ENCODE measurements around the gene RHOBTB3. TPM values are rescaled to one million over a fixed set of nuclear protein-coding genes. Genes with fewer than 3 reads are reported as not detected.

RHOBTB3 gene
- total RNA-seq, 1 experiment from 2014 or later = 95.2 TPM

- H3K27ac ChIP-seq (ENCODE audit: low read length) = no peak overlapping the region
- DNase-seq (ENCODE audit: low read depth, low spot score) (no peak), ATAC-seq (peak; percentile 34; the same call in 1 of the 2 replicates)
- no TSS peak for BruUV-seq (replicated peaks)
- no peaks in the 10 kb centered on the region; the same call in 1 of the 2 replicates for H3K36me3 ChIP-seq (ENCODE audit: control insufficient read depth, insufficient read depth, low read length)
- in situ Hi-C loops (cut with HindIII; ENCODE audit: low pct_unique_long_range_greater_than_20kb, low sequenced_read_pairs) (no loop called here), intact Hi-C loops (cut with micrococcal nuclease; ENCODE audit: unreplicated experiment) (no loop called here)
- H3K4me3 ChIP-seq (ENCODE audit: low read depth in 2 of 2, low read length in 2 of 2) = no peak overlapping the region
- no peaks in the 10 kb centered on the region for H3K27me3 ChIP-seq (ENCODE audit: control insufficient read depth, insufficient read depth, low read length)
- ChIA-PET POLR2A (no interaction called here), CTCF (no interaction called here)
- TF ChIP-seq, protein P1, sequence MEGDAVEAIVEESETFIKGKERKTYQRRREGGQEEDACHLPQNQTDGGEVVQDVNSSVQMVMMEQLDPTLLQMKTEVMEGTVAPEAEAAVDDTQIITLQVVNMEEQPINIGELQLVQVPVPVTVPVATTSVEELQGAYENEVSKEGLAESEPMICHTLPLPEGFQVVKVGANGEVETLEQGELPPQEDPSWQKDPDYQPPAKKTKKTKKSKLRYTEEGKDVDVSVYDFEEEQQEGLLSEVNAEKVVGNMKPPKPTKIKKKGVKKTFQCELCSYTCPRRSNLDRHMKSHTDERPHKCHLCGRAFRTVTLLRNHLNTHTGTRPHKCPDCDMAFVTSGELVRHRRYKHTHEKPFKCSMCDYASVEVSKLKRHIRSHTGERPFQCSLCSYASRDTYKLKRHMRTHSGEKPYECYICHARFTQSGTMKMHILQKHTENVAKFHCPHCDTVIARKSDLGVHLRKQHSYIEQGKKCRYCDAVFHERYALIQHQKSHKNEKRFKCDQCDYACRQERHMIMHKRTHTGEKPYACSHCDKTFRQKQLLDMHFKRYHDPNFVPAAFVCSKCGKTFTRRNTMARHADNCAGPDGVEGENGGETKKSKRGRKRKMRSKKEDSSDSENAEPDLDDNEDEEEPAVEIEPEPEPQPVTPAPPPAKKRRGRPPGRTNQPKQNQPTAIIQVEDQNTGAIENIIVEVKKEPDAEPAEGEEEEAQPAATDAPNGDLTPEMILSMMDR (IDR thresholded peaks at IDR 0.05) = no peak
- TF ChIP-seq TCF7L2 (IDR thresholded peaks at IDR 0.05; ENCODE audit: low read depth, low read length) (no peak), POLR2AphosphoS5 (IDR thresholded peaks at IDR 0.05; ENCODE audit: low read depth, low read length) (no peak), REST (IDR thresholded peaks at IDR 0.05; ENCODE audit: insufficient read depth in 1 of 2, low read depth in 2 of 2, low read length in 1 of 2) (no peak), SIN3A (IDR thresholded peaks at IDR 0.05; ENCODE audit: borderline replicate concordance, insufficient read depth, low read depth, low read length) (no peak)
- no peaks in the 10 kb centered on the region for H3K4me1 ChIP-seq (ENCODE audit: control insufficient read depth, insufficient read depth, low read length)
- no peaks in the 10 kb centered on the region for H3K9me3 ChIP-seq (ENCODE audit: control insufficient read depth, insufficient read depth, low read depth, low read length)
These were observed 42.4 kb downstream of the RHOBTB3 start for GRCh38 chr5:95773335-95774059.

GRCh38 chr5:95777441-95777840, 46.3 kb downstream of the RHOBTB3 start:
- Histone ChIP-seq H3K27me3 (ENCODE audit: control insufficient read depth, insufficient read depth, low read length) (no peaks in the 10 kb centered on the region), H3K4me3 (ENCODE audit: low read depth in 2 of 2, low read length in 2 of 2) (no peak overlapping the region), H3K9me3 (ENCODE audit: control insufficient read depth, insufficient read depth, low read depth, low read length) (no peaks in the 10 kb centered on the region), H3K4me1 (ENCODE audit: control insufficient read depth, insufficient read depth, low read length) (no peaks in the 10 kb centered on the region), H3K36me3 (ENCODE audit: control insufficient read depth, insufficient read depth, low read length) (peaks cover 5% of the 10 kb centered on the region; the same call in 1 of the 2 replicates), H3K27ac (ENCODE audit: low read length) (no peak overlapping the region)
- intact Hi-C loops (cut with micrococcal nuclease; ENCODE audit: unreplicated experiment) = no loop called here
- ChIA-PET POLR2A (no interaction called here), CTCF (no interaction called here)
- in situ Hi-C loops (cut with HindIII; ENCODE audit: low pct_unique_long_range_greater_than_20kb, low sequenced_read_pairs) = no loop called here
- ATAC-seq = no peak
- DNase-seq (ENCODE audit: low read depth, low spot score) = no peak
- TF ChIP-seq SIN3A (IDR thresholded peaks at IDR 0.05; ENCODE audit: borderline replicate concordance, insufficient read depth, low read depth, low read length) (no peak), REST (IDR thresholded peaks at IDR 0.05; ENCODE audit: insufficient read depth in 1 of 2, low read depth in 2 of 2, low read length in 1 of 2) (no peak)
- no TSS peak for BruUV-seq (replicated peaks)

Measured in Panc1 (cell line).